ENCODE results near the gene ACSF2. TPM values are rescaled to one million over a fixed set of nuclear protein-coding genes. Genes with fewer than 3 reads are reported as not detected.

ACSF2 gene
- polyA plus RNA-seq, 1 donor from 2014 or later = not detected

- no peak overlapping the region for H3K27ac ChIP-seq (ENCODE audit: low read length)
- no peaks in the 10 kb centered on the region for H3K9me3 ChIP-seq (ENCODE audit: low read length)
- no peak overlapping the region for H3K4me3 ChIP-seq (ENCODE audit: low read length)
- no peak overlapping the region for H2AFZ ChIP-seq (ENCODE audit: low read depth, low read length)
- peaks cover 24% of the 10 kb centered on the region for H3K27me3 ChIP-seq (ENCODE audit: insufficient read depth, low read depth, low read length)
- no peaks in the 10 kb centered on the region for H3F3A ChIP-seq (ENCODE audit: insufficient read depth, low read length, poor library complexity, severe bottlenecking)
- no peak overlapping the region for H3K9ac ChIP-seq (ENCODE audit: low read length)
- H4K20me1 ChIP-seq (ENCODE audit: insufficient read depth) = no peaks in the 10 kb centered on the region
- TF ChIP-seq SMC3 (conservative IDR thresholded peaks at IDR 0.05; ENCODE audit: poor library complexity) (no peak), REST (IDR thresholded peaks at IDR 0.05; ENCODE audit: borderline replicate concordance) (no peak), TAF1 (IDR thresholded peaks at IDR 0.05; ENCODE audit: low read depth) (no peak), MXI1 (conservative IDR thresholded peaks at IDR 0.05; ENCODE audit: poor library complexity, severe bottlenecking) (no peak), POLR2AphosphoS5 (IDR thresholded peaks at IDR 0.05) (no peak), RAD21 (conservative IDR thresholded peaks at IDR 0.05) (no peak), EZH2 (IDR thresholded peaks at IDR 0.05; ENCODE audit: borderline replicate concordance, insufficient read depth, low read length, poor library complexity, severe bottlenecking) (no peak), CTCF (IDR thresholded peaks at IDR 0.05; ENCODE audit: poor library complexity, severe bottlenecking) (no peak), EP300 (conservative IDR thresholded peaks at IDR 0.05; ENCODE audit: poor library complexity, severe bottlenecking) (no peak)
- H3K79me2 ChIP-seq (replicated peaks; ENCODE audit: insufficient read depth, low read length) = no peaks in the 10 kb centered on the region
- no peak overlapping the region for H3K4me2 ChIP-seq (ENCODE audit: low read length)
- H3K36me3 ChIP-seq (ENCODE audit: insufficient read depth, low read length) = no peaks in the 10 kb centered on the region
- no peaks in the 10 kb centered on the region for H3K9me2 ChIP-seq (ENCODE audit: insufficient read depth, low read length)
Measured at GRCh38 chr17:50464736-50465135, 38.7 kb downstream of the ACSF2 start.

GRCh38 chr17:50465171-50465570 is 39.2 kb downstream of the ACSF2 start:
- Histone ChIP-seq H3K36me3 (ENCODE audit: insufficient read depth, low read length) (no peaks in the 10 kb centered on the region), H3K4me2 (ENCODE audit: low read length) (no peak overlapping the region), H3K4me3 (ENCODE audit: low read length) (no peak overlapping the region), H3K9me3 (ENCODE audit: low read length) (no peaks in the 10 kb centered on the region), H3K9ac (ENCODE audit: low read length) (no peak overlapping the region), H3K27ac (ENCODE audit: low read length) (no peak overlapping the region), H3K79me2 (replicated peaks; ENCODE audit: insufficient read depth, low read length) (no peaks in the 10 kb centered on the region), H3K9me2 (ENCODE audit: insufficient read depth, low read length) (no peaks in the 10 kb centered on the region), H2AFZ (ENCODE audit: low read depth, low read length) (no peak overlapping the region), H4K20me1 (ENCODE audit: insufficient read depth) (no peaks in the 10 kb centered on the region), H3K27me3 (ENCODE audit: insufficient read depth, low read depth, low read length) (peaks cover 27% of the 10 kb centered on the region), H3F3A (ENCODE audit: insufficient read depth, low read length, poor library complexity, severe bottlenecking) (no peaks in the 10 kb centered on the region)
- TF ChIP-seq RAD21 (conservative IDR thresholded peaks at IDR 0.05) = no peak

GRCh38 chr17:50465635-50466034 is 39.6 kb downstream of the ACSF2 start:
- Histone ChIP-seq H3F3A (ENCODE audit: insufficient read depth, low read length, poor library complexity, severe bottlenecking) (no peaks in the 10 kb centered on the region), H3K36me3 (ENCODE audit: insufficient read depth, low read length) (no peaks in the 10 kb centered on the region), H3K4me2 (ENCODE audit: low read length) (no peak overlapping the region), H3K27me3 (ENCODE audit: insufficient read depth, low read depth, low read length) (peaks cover 27% of the 10 kb centered on the region), H3K4me3 (ENCODE audit: low read length) (no peak overlapping the region), H2AFZ (ENCODE audit: low read depth, low read length) (no peak overlapping the region), H4K20me1 (ENCODE audit: insufficient read depth) (no peaks in the 10 kb centered on the region), H3K9me2 (ENCODE audit: insufficient read depth, low read length) (no peaks in the 10 kb centered on the region), H3K27ac (ENCODE audit: low read length) (no peak overlapping the region), H3K79me2 (replicated peaks; ENCODE audit: insufficient read depth, low read length) (no peaks in the 10 kb centered on the region), H3K9ac (ENCODE audit: low read length) (no peak overlapping the region), H3K9me3 (ENCODE audit: low read length) (no peaks in the 10 kb centered on the region)
- no peak for TF ChIP-seq EP300 (conservative IDR thresholded peaks at IDR 0.05; ENCODE audit: poor library complexity, severe bottlenecking)
- no peak for TF ChIP-seq TAF1 (IDR thresholded peaks at IDR 0.05; ENCODE audit: low read depth)
- no peak for TF ChIP-seq CTCF (IDR thresholded peaks at IDR 0.05; ENCODE audit: poor library complexity, severe bottlenecking)
- TF ChIP-seq RAD21 (conservative IDR thresholded peaks at IDR 0.05) = no peak
- no peak for TF ChIP-seq EZH2 (IDR thresholded peaks at IDR 0.05; ENCODE audit: borderline replicate concordance, insufficient read depth, low read length, poor library complexity, severe bottlenecking)
- TF ChIP-seq POLR2AphosphoS5 (IDR thresholded peaks at IDR 0.05) = no peak
- TF ChIP-seq SMC3 (conservative IDR thresholded peaks at IDR 0.05; ENCODE audit: poor library complexity) = no peak
- no peak for TF ChIP-seq MXI1 (conservative IDR thresholded peaks at IDR 0.05; ENCODE audit: poor library complexity, severe bottlenecking)
- no peak for TF ChIP-seq REST (IDR thresholded peaks at IDR 0.05; ENCODE audit: borderline replicate concordance)

All from neural cell (in vitro differentiated cells).